IPS-15b (cell line): ENCODE measurements around the gene FAM47E.

Experiments
- H3K27me3 ChIP-seq: one replicate; pipeline ENCODE4 v1.6.1; 2013; ENCODE audit warnings: low read length; ENCODE audit not compliant: control insufficient read depth, insufficient read depth
- H3K36me3 ChIP-seq: one replicate; pipeline ENCODE4 v1.6.1; 2013; ENCODE audit warnings: low read length; ENCODE audit not compliant: control insufficient read depth, insufficient read depth
- H3K4me1 ChIP-seq: one replicate; pipeline ENCODE4 v1.6.1; 2013; ENCODE audit warnings: mild to moderate bottlenecking, low read length; ENCODE audit not compliant: control insufficient read depth, insufficient read depth
- H3K4me3 ChIP-seq: one replicate; pipeline ENCODE4 v1.5.1; 2013; ENCODE audit warnings: low read depth, low read length
- H3K9ac ChIP-seq: one replicate; pipeline ENCODE4 v1.6.1; 2013; ENCODE audit warnings: low read depth, mild to moderate bottlenecking, low read length
- H3K9me3 ChIP-seq: one replicate; pipeline ENCODE4 v1.6.1; 2013; ENCODE audit warnings: mild to moderate bottlenecking, low read length; ENCODE audit not compliant: control insufficient read depth, insufficient read depth

Gene FAM47E

GRCh38 chr4:76212851-76213414 lies 38.6 kb upstream of the FAM47E start:
- H3K4me1 ChIP-seq, result peaks cover 16% of the 10 kb centered on the region
- no peaks in the 10 kb centered on the region for H3K36me3 ChIP-seq
- peak overlapping the region; percentile 57 for H3K9ac ChIP-seq
- no peaks in the 10 kb centered on the region for H3K9me3 ChIP-seq
- peak overlapping the region; percentile 77 for H3K4me3 ChIP-seq
- peaks cover 2% of the 10 kb centered on the region for H3K27me3 ChIP-seq

DNA sequence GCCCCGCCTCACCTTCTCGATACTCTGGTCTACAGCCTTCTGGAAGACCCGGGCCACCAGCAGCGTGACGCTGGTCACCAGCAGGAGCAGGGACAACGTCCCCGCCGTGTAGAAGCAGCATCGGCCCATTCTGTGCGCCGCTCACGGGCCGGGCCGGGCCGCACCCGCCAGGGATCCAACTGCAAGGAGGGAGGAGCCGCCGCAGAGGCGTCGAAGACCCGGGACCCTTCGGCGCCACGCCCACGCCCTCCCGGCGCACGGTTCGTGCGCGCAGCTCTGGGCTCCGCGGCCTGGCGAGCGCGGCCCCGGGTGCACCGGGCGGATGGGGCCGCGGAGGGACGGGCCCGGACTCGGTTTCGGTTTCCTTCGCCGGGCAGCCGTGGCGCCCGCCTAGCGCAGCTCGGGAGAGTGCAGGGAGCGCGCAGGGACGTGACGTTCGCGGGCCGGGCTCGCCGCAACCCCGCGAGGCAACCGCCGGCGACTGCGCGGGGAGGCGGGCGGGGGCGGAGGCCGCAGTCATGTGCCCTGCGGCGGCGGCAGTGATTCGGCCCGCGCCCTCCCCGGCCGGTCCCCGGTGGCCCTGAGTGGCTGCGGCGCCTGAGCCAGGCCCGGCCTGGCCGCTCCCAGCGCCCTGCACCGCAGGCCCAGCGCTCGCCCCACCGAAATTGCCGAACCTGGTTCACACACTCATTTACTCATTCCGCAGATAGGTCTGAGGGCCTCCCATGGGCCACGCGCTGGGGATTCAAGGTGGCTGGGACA lies 37.9 kb upstream of the FAM47E start, which contains the start of gene SCARB2:
TSS of gene SCARB2 (minus strand) at position 410 of the 762 bp plus-strand sequence. CDS start at position 129, 281 bp downstream.
- H3K4me3 ChIP-seq, result peak within 1 kb of the TSS; percentile 77
- no peaks in the 10 kb centered on the region for H3K36me3 ChIP-seq
- H3K27me3 ChIP-seq, result peaks cover 2% of the 10 kb centered on the region
- H3K4me1 ChIP-seq, result peaks cover 16% of the 10 kb centered on the region
- no peaks in the 10 kb centered on the region for H3K9me3 ChIP-seq
- H3K9ac ChIP-seq, result peak within 1 kb of the TSS; percentile 88

DNA sequence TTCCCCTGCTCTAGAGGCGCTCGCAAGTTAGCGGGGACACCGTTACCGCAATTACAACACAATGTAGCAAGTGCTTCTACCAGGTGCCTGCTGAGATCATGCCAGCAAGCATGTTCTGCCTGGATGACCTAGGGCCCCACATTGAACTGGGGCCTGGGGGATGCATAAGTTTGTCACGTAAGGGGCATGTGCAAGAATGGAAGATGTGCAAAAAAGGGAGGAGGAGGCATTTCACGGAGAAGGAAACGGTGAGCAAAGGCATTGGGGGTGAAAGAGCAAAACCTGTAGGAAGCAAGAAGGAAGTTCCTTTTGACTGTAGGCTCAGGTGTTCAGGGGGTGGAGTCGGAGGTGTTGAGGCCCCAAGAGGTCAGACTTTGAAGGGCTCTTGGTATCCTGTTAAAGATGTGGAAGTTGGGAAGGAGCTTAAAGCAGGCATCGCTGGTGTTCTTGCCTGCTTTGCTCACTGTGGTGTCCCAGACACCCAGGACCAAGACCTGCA lies 37.3 kb upstream of the FAM47E start:
- Histone ChIP-seq H3K4me1 (peaks cover 13% of the 10 kb centered on the region), H3K27me3 (peaks cover 2% of the 10 kb centered on the region), H3K9ac (peak overlapping the region; percentile 88), H3K9me3 (no peaks in the 10 kb centered on the region), H3K4me3 (peak overlapping the region; percentile 77), H3K36me3 (no peaks in the 10 kb centered on the region)

DNA sequence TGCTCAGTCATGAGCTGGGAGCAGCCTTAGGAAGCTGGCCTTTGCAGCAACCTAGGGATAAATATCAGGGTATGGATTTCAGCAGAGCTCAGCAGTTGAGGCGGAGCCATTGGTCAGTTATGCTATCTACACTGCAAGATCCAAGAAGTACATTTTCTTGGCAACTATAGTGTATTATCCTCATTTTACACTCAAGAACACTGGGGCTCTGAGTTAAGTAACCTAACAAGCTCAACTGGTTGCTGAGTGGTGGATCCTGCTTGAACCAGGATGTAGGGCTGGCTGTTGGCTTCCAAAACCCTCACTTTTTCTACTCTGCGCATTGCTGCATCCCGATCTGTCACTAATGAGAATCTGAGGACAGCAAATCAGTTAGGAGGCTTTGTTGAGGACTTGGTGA lies 36.4 kb upstream of the FAM47E start:
- Histone ChIP-seq H3K9ac (no peak overlapping the region), H3K4me1 (peaks cover 13% of the 10 kb centered on the region), H3K36me3 (no peaks in the 10 kb centered on the region), H3K27me3 (peaks cover 2% of the 10 kb centered on the region), H3K9me3 (no peaks in the 10 kb centered on the region), H3K4me3 (no peak overlapping the region)

GRCh38 chr4:76216524-76216923 lies 35.0 kb upstream of the FAM47E start:
- Histone ChIP-seq H3K9me3 (no peaks in the 10 kb centered on the region), H3K36me3 (no peaks in the 10 kb centered on the region), H3K27me3 (peaks cover 2% of the 10 kb centered on the region), H3K4me1 (peaks cover 13% of the 10 kb centered on the region), H3K9ac (no peak overlapping the region), H3K4me3 (no peak overlapping the region)

DNA sequence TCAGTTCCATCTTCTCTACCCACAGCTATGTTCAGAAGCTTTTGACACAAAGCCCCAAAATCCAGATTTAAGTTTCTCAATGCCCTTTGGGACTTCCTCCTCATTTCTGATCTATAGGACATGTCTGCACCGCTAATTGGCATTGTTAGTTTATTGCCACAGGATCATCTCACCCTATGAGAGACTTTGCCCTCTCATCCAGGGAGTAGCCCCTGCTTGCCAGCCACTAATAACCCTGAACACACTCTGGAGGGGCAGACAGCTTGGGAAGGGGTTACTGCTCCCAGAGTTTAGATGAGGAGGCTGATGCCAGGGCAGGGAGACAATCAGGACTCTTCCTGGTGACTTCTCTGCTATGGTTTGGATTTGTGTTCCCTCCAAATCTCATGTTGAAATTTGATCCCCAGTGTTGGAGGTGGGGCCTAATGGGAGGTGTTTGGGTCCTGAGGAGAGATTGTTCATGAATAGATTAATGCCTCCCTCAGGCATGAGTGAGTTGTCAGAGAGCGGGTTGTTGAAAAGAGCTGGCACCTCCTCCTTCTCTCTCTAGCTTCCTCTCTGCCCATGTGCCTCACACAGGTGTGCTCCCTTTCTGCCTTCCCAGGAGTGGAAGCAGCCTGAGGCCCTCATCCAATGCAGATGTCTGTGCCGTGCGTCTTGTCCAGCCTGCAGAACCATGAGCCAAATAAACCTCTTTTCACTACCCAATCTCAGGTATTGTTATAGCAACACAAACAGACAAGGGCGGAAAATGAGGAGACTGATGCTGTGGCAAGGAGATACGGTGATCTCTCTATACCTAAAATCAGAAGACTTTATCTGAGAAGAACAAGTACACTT lies 34.3 kb upstream of the FAM47E start:
- Histone ChIP-seq H3K4me3 (no peak overlapping the region), H3K4me1 (peaks cover 13% of the 10 kb centered on the region), H3K9ac (no peak overlapping the region), H3K27me3 (peaks cover 2% of the 10 kb centered on the region), H3K36me3 (no peaks in the 10 kb centered on the region), H3K9me3 (no peaks in the 10 kb centered on the region)

GRCh38 chr4:76219299-76220055 lies 32.0 kb upstream of the FAM47E start:
- Histone ChIP-seq H3K9me3 (no peaks in the 10 kb centered on the region), H3K4me3 (no peak overlapping the region), H3K27me3 (peaks cover 2% of the 10 kb centered on the region), H3K9ac (no peak overlapping the region), H3K36me3 (no peaks in the 10 kb centered on the region), H3K4me1 (peaks cover 5% of the 10 kb centered on the region)

DNA sequence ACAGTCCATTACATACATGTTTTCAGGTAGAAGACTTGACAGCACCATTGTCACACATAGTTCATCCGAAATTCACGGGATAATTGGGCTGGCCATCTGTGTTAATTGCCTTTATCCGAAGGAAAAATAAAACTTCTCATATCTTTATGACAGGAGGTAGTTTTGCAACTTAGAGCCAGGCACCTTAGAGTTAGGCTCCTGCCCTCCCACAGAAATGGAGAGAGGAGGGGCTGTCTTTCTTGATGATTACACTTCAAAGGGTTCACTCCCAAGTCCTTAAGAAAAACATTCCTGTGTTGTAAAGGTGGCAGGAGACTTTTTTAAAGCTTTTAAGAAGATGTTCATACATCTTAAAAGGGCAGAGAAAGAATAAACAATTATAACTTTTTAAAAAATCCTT lies 27.4 kb upstream of the FAM47E start:
- Histone ChIP-seq H3K9me3 (peaks cover under 1% of the 10 kb centered on the region), H3K27me3 (no peaks in the 10 kb centered on the region), H3K9ac (no peak overlapping the region), H3K4me1 (no peaks in the 10 kb centered on the region), H3K36me3 (no peaks in the 10 kb centered on the region), H3K4me3 (no peak overlapping the region)

GRCh38 chr4:76226418-76226817 lies 25.1 kb upstream of the FAM47E start:
- Histone ChIP-seq H3K4me3 (no peak overlapping the region), H3K9ac (no peak overlapping the region), H3K36me3 (no peaks in the 10 kb centered on the region)

DNA sequence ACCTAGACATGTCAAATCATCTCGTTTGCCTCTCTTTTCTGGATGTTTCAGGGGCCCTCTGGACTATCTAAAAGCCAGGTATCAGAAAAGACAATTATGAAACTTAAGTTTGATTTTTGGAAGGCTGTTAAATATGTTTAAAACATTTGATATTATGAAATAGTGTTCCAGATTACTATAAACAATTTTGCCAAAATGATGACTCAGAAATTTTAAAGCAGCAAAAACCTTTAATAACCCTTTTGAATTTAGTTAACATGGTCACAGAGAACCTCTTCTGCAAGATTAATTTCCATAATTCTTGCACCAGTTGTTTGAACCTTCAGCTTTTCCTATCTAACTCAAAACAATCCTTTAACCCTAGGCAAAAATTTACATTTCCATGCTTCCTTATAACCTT lies 18.8 kb upstream of the FAM47E start:
- Histone ChIP-seq H3K36me3 (no peaks in the 10 kb centered on the region), H3K4me1 (peaks cover 13% of the 10 kb centered on the region), H3K27me3 (no peaks in the 10 kb centered on the region), H3K4me3 (peak overlapping the region; percentile 66), H3K9me3 (peaks cover 4% of the 10 kb centered on the region), H3K9ac (no peak overlapping the region)

More at GRCh38 chr4:76226418-76226817, 25.1 kb upstream of the FAM47E start:
- H3K4me1 ChIP-seq, result no peaks in the 10 kb centered on the region
- peaks cover 4% of the 10 kb centered on the region for H3K9me3 ChIP-seq
- H3K27me3 ChIP-seq, result no peaks in the 10 kb centered on the region

DNA sequence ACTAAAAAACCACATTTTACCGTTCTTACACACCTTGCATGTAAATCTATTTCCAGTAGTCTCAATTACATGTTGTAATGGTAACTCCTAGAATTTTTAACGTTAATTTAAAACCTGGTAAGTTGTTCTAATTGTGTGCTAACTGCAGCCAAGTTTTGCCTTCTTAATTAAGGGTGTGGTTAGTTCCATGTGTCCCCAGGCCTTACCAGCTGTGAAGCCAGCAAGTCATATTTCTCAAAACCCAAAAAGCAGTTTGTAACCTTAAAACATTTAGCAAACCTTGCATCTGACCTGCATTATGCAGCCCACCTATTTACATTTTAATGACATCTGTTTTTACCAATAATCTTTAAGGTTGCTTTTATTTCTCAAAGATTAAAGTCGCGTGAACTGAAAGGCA lies 18.4 kb upstream of the FAM47E start:
- H3K27me3 ChIP-seq, result no peaks in the 10 kb centered on the region
- peak overlapping the region; percentile 66 for H3K4me3 ChIP-seq
- H3K4me1 ChIP-seq, result peaks cover 13% of the 10 kb centered on the region
- H3K9ac ChIP-seq, result no peak overlapping the region
- H3K9me3 ChIP-seq, result peaks cover 4% of the 10 kb centered on the region
- no peaks in the 10 kb centered on the region for H3K36me3 ChIP-seq
